Skeletal muscle satellite cell (primary cell): ENCODE data around the gene HSD17B3.
"Not testable (repeated sequence)": the region's sequence is repeated elsewhere in the genome, so short reads cannot be mapped to it uniquely, and the experiment has no call there.

ENCODE experiments used
- H3K27me3 ChIP-seq: 2 replicates; pipeline ENCODE4 v1.7.0; 2013; ENCODE audit warnings: low read length; ENCODE audit not compliant: control insufficient read depth, insufficient read depth
- H3K36me3 ChIP-seq: 2 replicates; pipeline ENCODE4 v1.7.0; 2013; ENCODE audit warnings: mild to moderate bottlenecking, control low read depth, low read length; ENCODE audit not compliant: insufficient read depth
- H3K4me1 ChIP-seq: 2 replicates; pipeline ENCODE4 v1.7.0; 2013; ENCODE audit warnings: low read length; ENCODE audit not compliant: control insufficient read depth, insufficient read depth
- H3K4me2 ChIP-seq: 2 replicates; pipeline ENCODE4 v1.7.0; 2013; ENCODE audit warnings: mild to moderate bottlenecking, low read length
- H3K4me3 ChIP-seq: 2 replicates; pipeline ENCODE4 v1.7.0; 2013; ENCODE audit warnings: low read length
- H3K9ac ChIP-seq: 2 replicates; pipeline ENCODE4 v1.7.0; 2013; ENCODE audit warnings: mild to moderate bottlenecking, low read depth, low read length, moderate library complexity
- H3K9me3 ChIP-seq: replicated peaks from 2 replicates; pipeline ENCODE4 v1.7.0; 2013; ENCODE audit warnings: mild to moderate bottlenecking, control low read depth, low read length

The HSD17B3 gene

GRCh38 chr9:96251451-96251850 lies 50.5 kb downstream of the HSD17B3 start:
- Histone ChIP-seq H3K9me3 (no peaks in the 10 kb centered on the region), H3K27me3 (peaks cover 40% of the 10 kb centered on the region), H3K4me3 (no peak overlapping the region), H3K4me2 (no peak overlapping the region), H3K9ac (no peak overlapping the region), H3K4me1 (no peaks in the 10 kb centered on the region), H3K36me3 (no peaks in the 10 kb centered on the region)

- no peak overlapping the region for H3K9ac ChIP-seq
- H3K4me3 ChIP-seq: no peak overlapping the region
- H3K9me3 ChIP-seq: no peaks in the 10 kb centered on the region
- H3K4me2 ChIP-seq: no peak overlapping the region
- peaks cover 44% of the 10 kb centered on the region for H3K27me3 ChIP-seq
- H3K36me3 ChIP-seq: no peaks in the 10 kb centered on the region
- H3K4me1 ChIP-seq: no peaks in the 10 kb centered on the region
These were observed 52.2 kb downstream of the HSD17B3 start for GRCh38 chr9:96249746-96250145.

GRCh38 chr9:96246267-96246671 lies 55.7 kb downstream of the HSD17B3 start:
- no peak overlapping the region for H3K4me3 ChIP-seq
- no peak overlapping the region for H3K9ac ChIP-seq
- H3K27me3 ChIP-seq: peaks cover 46% of the 10 kb centered on the region
- H3K4me1 ChIP-seq: no peaks in the 10 kb centered on the region
- no peaks in the 10 kb centered on the region for H3K9me3 ChIP-seq
- H3K36me3 ChIP-seq: no peaks in the 10 kb centered on the region
- no peak overlapping the region for H3K4me2 ChIP-seq

GRCh38 chr9:96245399-96245798 lies 56.6 kb downstream of the HSD17B3 start:
- H3K4me1 ChIP-seq: no peaks in the 10 kb centered on the region
- no peak overlapping the region for H3K4me3 ChIP-seq
- H3K27me3 ChIP-seq: peaks cover 49% of the 10 kb centered on the region
- H3K9me3 ChIP-seq: no peaks in the 10 kb centered on the region
- H3K4me2 ChIP-seq: no peak overlapping the region
- H3K36me3 ChIP-seq: no peaks in the 10 kb centered on the region
- no peak overlapping the region for H3K9ac ChIP-seq

GRCh38 chr9:96243778-96244177 lies 58.2 kb downstream of the HSD17B3 start:
- Histone ChIP-seq H3K9me3 (no peaks in the 10 kb centered on the region), H3K4me1 (no peaks in the 10 kb centered on the region), H3K36me3 (no peaks in the 10 kb centered on the region), H3K9ac (no peak overlapping the region), H3K4me3 (no peak overlapping the region), H3K27me3 (peaks cover 55% of the 10 kb centered on the region), H3K4me2 (no peak overlapping the region)

GRCh38 chr9:96242811-96243210 lies 59.2 kb downstream of the HSD17B3 start:
- peaks cover 53% of the 10 kb centered on the region for H3K27me3 ChIP-seq
- no peak overlapping the region for H3K9ac ChIP-seq
- no peak overlapping the region for H3K4me3 ChIP-seq
- no peaks in the 10 kb centered on the region for H3K4me1 ChIP-seq
- no peaks in the 10 kb centered on the region for H3K9me3 ChIP-seq
- no peaks in the 10 kb centered on the region for H3K36me3 ChIP-seq
- no peak overlapping the region for H3K4me2 ChIP-seq

- H3K36me3 ChIP-seq: no peaks in the 10 kb centered on the region
- H3K4me1 ChIP-seq: no peaks in the 10 kb centered on the region
- no peaks in the 10 kb centered on the region for H3K9me3 ChIP-seq
- no peak overlapping the region for H3K4me2 ChIP-seq
- H3K9ac ChIP-seq: no peak overlapping the region
- no peak overlapping the region for H3K4me3 ChIP-seq
- peaks cover 56% of the 10 kb centered on the region for H3K27me3 ChIP-seq
These were observed 60.6 kb downstream of the HSD17B3 start for GRCh38 chr9:96241391-96241809.

- Histone ChIP-seq H3K4me1 (peaks cover 6% of the 10 kb centered on the region), H3K4me2 (no peak overlapping the region), H3K4me3 (no peak overlapping the region), H3K9me3 (no peaks in the 10 kb centered on the region), H3K9ac (no peak overlapping the region), H3K36me3 (no peaks in the 10 kb centered on the region), H3K27me3 (peaks cover 47% of the 10 kb centered on the region)
These were observed 65.0 kb downstream of the HSD17B3 start for GRCh38 chr9:96236854-96237550.

GRCh38 chr9:96236337-96236736 lies 65.6 kb downstream of the HSD17B3 start:
- not testable (repeated sequence) for H3K4me2 ChIP-seq, H3K36me3 ChIP-seq, H3K4me1 ChIP-seq, H3K9me3 ChIP-seq, H3K9ac ChIP-seq, H3K4me3 ChIP-seq
- H3K27me3 ChIP-seq: peaks cover 46% of the 10 kb centered on the region

GRCh38 chr9:96232539-96233241 lies 69.3 kb downstream of the HSD17B3 start:
- H3K4me3 ChIP-seq: no peak overlapping the region
- no peak overlapping the region for H3K9ac ChIP-seq
- no peaks in the 10 kb centered on the region for H3K9me3 ChIP-seq
- peaks cover 24% of the 10 kb centered on the region for H3K27me3 ChIP-seq
- H3K36me3 ChIP-seq: no peaks in the 10 kb centered on the region
- peak overlapping the region; percentile 38 for H3K4me2 ChIP-seq
- peaks cover 6% of the 10 kb centered on the region for H3K4me1 ChIP-seq

- Histone ChIP-seq H3K27me3 (peaks cover 20% of the 10 kb centered on the region), H3K4me2 (no peak overlapping the region), H3K9me3 (no peaks in the 10 kb centered on the region), H3K4me3 (no peak overlapping the region), H3K4me1 (peaks cover 6% of the 10 kb centered on the region), H3K36me3 (no peaks in the 10 kb centered on the region), H3K9ac (no peak overlapping the region)
These were observed 69.8 kb downstream of the HSD17B3 start for GRCh38 chr9:96232164-96232538.

- H3K27me3 ChIP-seq: peaks cover 19% of the 10 kb centered on the region
- no peak overlapping the region for H3K4me3 ChIP-seq
- H3K4me1 ChIP-seq: peaks cover 6% of the 10 kb centered on the region
- no peak overlapping the region for H3K9ac ChIP-seq
- no peaks in the 10 kb centered on the region for H3K36me3 ChIP-seq
- H3K9me3 ChIP-seq: no peaks in the 10 kb centered on the region
- no peak overlapping the region for H3K4me2 ChIP-seq
These were observed 72.0 kb downstream of the HSD17B3 start for GRCh38 chr9:96230002-96230401.
